Pancreas (tissue), 10 donors: ENCODE data around the gene EBP. TPM values are rescaled to one million over a fixed set of nuclear protein-coding genes. Genes with fewer than 3 reads are reported as not detected.

ENCODE experiments used
- ATAC-seq, 4 donors: fragments of 200-7000 bp; cut with Tn5 transposase; one replicate each; pipeline versions ENCODE4 v1.8.0 to v1.9.1; 2020; ENCODE audit warnings: mild to moderate bottlenecking in 4 of 4, moderate library complexity in 4 of 4
- DNase-seq, 6 donors: peaks; one replicate each; pipeline ENCODE4 v3.0.0-alpha.2; 2020
- FAIRE-seq: peaks from 2 replicates; lab custom pipeline; 2012; peaks lifted over from hg19 to GRCh38; lab: Jason Lieb, UNC
- H3K27ac ChIP-seq, 4 donors: fragments of 200-600 bp; sonication (generic); 1 replicate in 3 of 4; 2 replicates in 1 of 4; pipeline versions ENCODE4 v1.5.0 to v1.8.0; 2020
- H3K27me3 ChIP-seq, 4 donors: fragments of 200-600 bp; one replicate each; pipeline ENCODE4 v1.8.0; 2021
- H3K36me3 ChIP-seq, 3 donors: fragments of 200-600 bp; sonication (generic) in 1 of 3; one replicate each; pipeline versions ENCODE4 v1.5.0 to v1.8.0; 2020 to 2021
- H3K4me1 ChIP-seq, 3 donors: fragments of 200-600 bp; one replicate each; pipeline ENCODE4 v1.8.0; 2021
- H3K4me3 ChIP-seq, 4 donors: fragments of 200-600 bp; sonication (generic) in 2 of 4; one replicate each; pipeline versions ENCODE4 v1.5.0 to v1.8.0; 2020 to 2021
- H3K9me3 ChIP-seq, 4 donors: fragments of 200-600 bp; one replicate each; pipeline ENCODE4 v1.8.0; 2021
- WGBS, 2 donors: extraction: QIAGEN DNeasy Blood & Tissue Kit; methylation state at CpG; one replicate each; pipeline ENCODE4 v1.1.7; 2013; 5-methylcytosine and 5-hydroxymethylcytosine counted together
- intact Hi-C, 3 donors: fragments of 100-400 bp; cut with DNase I; formaldehyde crosslinking; loops; one replicate each; pipeline versions ENCODE4 v1.11.1 to v1.14.2; 2022
- polyA plus RNA-seq, 2 donors: library from polyadenylated mRNA; stranded (reverse); fragments of 200-250 nt; gene quantifications; one replicate each; pipeline ENCODE4 v1.2.3, GENCODE V29; 2013
- total RNA-seq, 6 donors: library from RNA; stranded (reverse); fragmentation: NEBNext Ultra II Directional in 4 of 6; extraction: Animal tissue kit (Norgen Biotek cat#: 25700) in 4 of 6; gene quantifications; one replicate each; pipeline versions ENCODE4 v1.2.1 to v1.2.4, GENCODE V29; 2021 to 2023
- TF ChIP-seq, protein P1 (sequence below), 4 donors: fragments of 200-600 bp; sonication (generic) in 3 of 4; IDR thresholded peaks; one replicate each; pipeline versions ENCODE4 v1.5.0 to v1.8.0; 2021; ENCODE audit warnings: antibody characterized with exemption in 4 of 4
- donor health status: healthy with polysubstance abuse.
- donor health status: DM: no; HTN: no; CAD: no; lungs with moderate emphysema.
- donor health status: DM: no; HTN: no; CAD: no.
- donor health status: control.
- donor health status: control.
- donor health status: Bipolar disorder and iron deficiency.
- donor health status: DM: yes; HTN: yes; CAD: no.
- donor health status: DM: no; HTN: no; CAD: no.
- donor health status: DM: no; HTN: no; CAD: no.
- donor health status: DM: yes; HTN: yes; CAD: no.

EBP gene
- total and polyA plus RNA-seq, 8 donors: 13.3 to 43.4 (median 20.8) TPM

DNA sequence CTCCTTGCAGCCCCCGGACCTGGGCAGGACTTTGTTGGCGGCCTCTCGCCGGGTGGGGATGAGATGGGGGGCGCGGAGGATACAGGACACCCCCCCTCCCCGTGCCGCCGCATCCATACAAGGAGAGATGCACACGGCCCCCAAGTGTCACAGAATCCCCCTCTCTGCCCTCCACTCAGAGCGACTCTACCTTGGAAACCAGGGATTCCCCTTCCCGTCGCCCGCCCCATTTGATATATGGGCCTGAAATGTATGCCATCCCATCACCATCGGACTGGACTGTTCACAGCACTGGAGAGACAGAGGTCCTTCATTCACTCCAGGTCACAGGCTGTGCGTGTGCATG is 12.4 kb upstream of the EBP start:
- ATAC-seq: peak in 1 of 4 donors; percentile 4

DNA sequence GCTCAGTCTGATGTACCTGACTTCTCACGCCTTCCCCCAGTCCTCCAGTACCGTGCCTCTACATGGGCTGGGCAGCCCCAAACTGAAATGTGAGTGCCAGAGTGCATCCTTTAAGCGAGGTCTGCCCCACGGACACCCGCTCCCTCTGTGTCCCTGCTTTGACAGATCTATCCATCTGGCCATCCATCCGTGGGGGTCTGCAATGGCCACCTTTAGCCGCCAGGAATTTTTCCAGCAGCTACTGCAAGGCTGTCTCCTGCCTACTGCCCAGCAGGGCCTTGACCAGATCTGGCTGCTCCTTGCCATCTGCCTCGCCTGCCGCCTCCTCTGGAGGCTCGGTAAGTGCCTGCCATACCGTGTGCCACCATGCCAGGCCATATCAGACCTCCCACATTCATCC is 12.0 kb upstream of the EBP start:
- TF ChIP-seq, protein P1, sequence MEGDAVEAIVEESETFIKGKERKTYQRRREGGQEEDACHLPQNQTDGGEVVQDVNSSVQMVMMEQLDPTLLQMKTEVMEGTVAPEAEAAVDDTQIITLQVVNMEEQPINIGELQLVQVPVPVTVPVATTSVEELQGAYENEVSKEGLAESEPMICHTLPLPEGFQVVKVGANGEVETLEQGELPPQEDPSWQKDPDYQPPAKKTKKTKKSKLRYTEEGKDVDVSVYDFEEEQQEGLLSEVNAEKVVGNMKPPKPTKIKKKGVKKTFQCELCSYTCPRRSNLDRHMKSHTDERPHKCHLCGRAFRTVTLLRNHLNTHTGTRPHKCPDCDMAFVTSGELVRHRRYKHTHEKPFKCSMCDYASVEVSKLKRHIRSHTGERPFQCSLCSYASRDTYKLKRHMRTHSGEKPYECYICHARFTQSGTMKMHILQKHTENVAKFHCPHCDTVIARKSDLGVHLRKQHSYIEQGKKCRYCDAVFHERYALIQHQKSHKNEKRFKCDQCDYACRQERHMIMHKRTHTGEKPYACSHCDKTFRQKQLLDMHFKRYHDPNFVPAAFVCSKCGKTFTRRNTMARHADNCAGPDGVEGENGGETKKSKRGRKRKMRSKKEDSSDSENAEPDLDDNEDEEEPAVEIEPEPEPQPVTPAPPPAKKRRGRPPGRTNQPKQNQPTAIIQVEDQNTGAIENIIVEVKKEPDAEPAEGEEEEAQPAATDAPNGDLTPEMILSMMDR (IDR thresholded peaks at IDR 0.05): no peak
- H3K36me3 ChIP-seq: no peaks in the 10 kb centered on the region
- WGBS, 2 donors: 58 to 63% methylated on average over 11 of the region's 11 CpGs
- ATAC-seq (peak in 1 of 4 donors; percentile 7), DNase-seq (no peak), FAIRE-seq (no peak)
- no peak overlapping the region for H3K27ac ChIP-seq
- H3K4me1 ChIP-seq: no peaks in the 10 kb centered on the region
- intact Hi-C loops: no loop called here
- no peaks in the 10 kb centered on the region for H3K27me3 ChIP-seq
- no peaks in the 10 kb centered on the region for H3K9me3 ChIP-seq
- H3K4me3 ChIP-seq: peak overlapping the region in 2 of 4 donors; percentile 53 to 59

More for the DNA sequence above, 12.4 kb upstream of the EBP start:
- TF ChIP-seq, protein P1 (IDR thresholded peaks at IDR 0.05): no peak
- H3K27me3 ChIP-seq: no peaks in the 10 kb centered on the region
- H3K9me3 ChIP-seq: no peaks in the 10 kb centered on the region
- H3K4me1 ChIP-seq: no peaks in the 10 kb centered on the region
- DNase-seq (no peak), FAIRE-seq (no peak)
- 3 to 37% methylated on average over 8 to 15 of the region's 16 CpGs for WGBS, 2 donors
- no peak overlapping the region for H3K27ac ChIP-seq
- H3K4me3 ChIP-seq: peak overlapping the region; percentile 17 to 59 (median 46)
- no peaks in the 10 kb centered on the region for H3K36me3 ChIP-seq
- intact Hi-C loops: no loop called here

DNA sequence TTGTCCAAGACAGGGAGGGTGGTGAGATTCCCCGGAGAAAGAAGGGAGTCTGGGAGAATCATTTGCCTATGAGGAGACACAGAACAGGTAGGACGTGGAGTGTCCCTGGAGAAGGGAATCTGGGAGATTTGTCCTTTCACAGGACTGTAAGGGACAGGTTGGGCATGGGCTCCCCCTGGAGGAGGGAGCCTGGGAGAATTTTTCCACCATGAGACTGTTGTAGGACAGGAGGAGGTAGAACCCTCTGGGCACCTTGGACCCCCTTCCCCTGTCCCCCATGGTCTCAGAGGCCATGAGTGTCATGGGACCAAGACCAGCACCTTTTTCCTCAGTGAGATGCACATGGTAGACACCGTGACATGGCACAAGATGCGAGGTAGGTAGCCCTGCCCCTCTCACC is 10.0 kb upstream of the EBP start:
- WGBS, 2 donors: 40 to 48% methylated on average over 4 of the region's 4 CpGs
- intact Hi-C loops: no loop called here
- no peaks in the 10 kb centered on the region for H3K27me3 ChIP-seq
- H3K4me1 ChIP-seq: no peaks in the 10 kb centered on the region
- H3K27ac ChIP-seq: no peak overlapping the region
- FAIRE-seq (no peak), ATAC-seq (peak in 2 of 4 donors; percentile 27 to 37), DNase-seq (peak in 1 of 6 donors; percentile 37)
- H3K36me3 ChIP-seq: no peaks in the 10 kb centered on the region
- H3K9me3 ChIP-seq: no peaks in the 10 kb centered on the region
- no peak overlapping the region for H3K4me3 ChIP-seq
- TF ChIP-seq, protein P1 (IDR thresholded peaks at IDR 0.05): peak in 1 of 4 donors; percentile 12

DNA sequence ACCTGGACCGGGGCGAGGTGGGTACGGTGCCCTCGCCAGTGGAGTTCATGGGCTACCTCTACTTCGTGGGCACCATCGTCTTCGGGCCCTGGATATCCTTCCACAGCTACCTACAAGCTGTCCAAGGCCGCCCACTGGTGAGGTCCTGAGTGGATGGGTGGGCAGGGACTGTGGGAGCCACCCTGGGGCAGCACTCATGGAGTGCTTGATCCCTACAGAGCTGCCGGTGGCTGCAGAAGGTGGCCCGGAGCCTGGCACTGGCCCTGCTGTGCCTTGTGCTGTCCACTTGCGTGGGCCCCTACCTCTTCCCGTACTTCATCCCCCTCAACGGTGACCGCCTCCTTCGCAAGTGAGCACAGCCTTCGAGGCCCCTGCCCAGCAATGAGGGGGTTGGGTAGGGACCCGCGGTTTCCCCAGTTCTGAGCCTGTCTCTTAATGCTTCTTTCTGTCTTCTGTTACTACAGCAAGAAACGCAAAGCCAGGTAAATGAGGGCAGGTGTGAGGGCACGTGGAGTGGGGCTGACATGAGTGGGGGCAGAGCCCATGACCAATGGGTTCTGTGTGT is 9.2 kb upstream of the EBP start:
- TF ChIP-seq, protein P1 (IDR thresholded peaks at IDR 0.05): no peak
- Histone ChIP-seq H3K36me3 (no peaks in the 10 kb centered on the region), H3K27ac (no peak overlapping the region), H3K4me1 (no peaks in the 10 kb centered on the region), H3K9me3 (no peaks in the 10 kb centered on the region), H3K4me3 (no peak overlapping the region), H3K27me3 (no peaks in the 10 kb centered on the region)
- intact Hi-C loops: no loop called here
- WGBS, 2 donors: 81 to 89% methylated on average over 20 of the region's 20 CpGs
- DNase-seq: no peak
- no peak for FAIRE-seq
- no peak for ATAC-seq

DNA sequence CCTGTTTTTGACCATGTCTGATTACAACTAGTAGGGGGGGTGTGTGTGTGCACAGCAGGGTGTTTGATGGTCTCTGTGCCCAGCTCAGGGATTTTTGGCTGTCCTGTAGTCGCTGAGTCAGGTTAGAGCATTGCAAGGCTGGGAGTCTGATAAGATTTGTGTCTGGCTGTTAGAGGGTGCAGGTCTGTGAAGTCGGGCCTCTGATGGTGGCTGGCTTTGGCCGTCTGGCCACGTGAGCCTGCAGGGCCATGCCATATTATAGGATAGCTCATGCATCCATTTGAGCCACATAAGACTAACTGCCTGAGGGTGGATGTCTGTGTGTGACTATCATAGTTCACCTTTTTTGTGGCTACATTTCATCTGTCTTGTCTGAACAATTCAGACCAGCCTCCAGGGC is 7.9 kb upstream of the EBP start:
- TF ChIP-seq, protein P1 (IDR thresholded peaks at IDR 0.05): no peak
- intact Hi-C loops: no loop called here
- Histone ChIP-seq H3K36me3 (no peaks in the 10 kb centered on the region), H3K4me3 (no peak overlapping the region), H3K9me3 (no peaks in the 10 kb centered on the region), H3K27ac (no peak overlapping the region), H3K27me3 (no peaks in the 10 kb centered on the region), H3K4me1 (no peaks in the 10 kb centered on the region)
- 67 to 85% methylated on average over 4 of the region's 4 CpGs for WGBS, 2 donors
- no peak for DNase-seq
- ATAC-seq: no peak
- no peak for FAIRE-seq
